DMS53 (cell line): ENCODE measurements around the gene LMCD1.

Source experiments
- DNase-seq: peaks from one replicate; lab custom pipeline; 2025; lab: John Stamatoyannopoulos, UW

Gene LMCD1

DNA sequence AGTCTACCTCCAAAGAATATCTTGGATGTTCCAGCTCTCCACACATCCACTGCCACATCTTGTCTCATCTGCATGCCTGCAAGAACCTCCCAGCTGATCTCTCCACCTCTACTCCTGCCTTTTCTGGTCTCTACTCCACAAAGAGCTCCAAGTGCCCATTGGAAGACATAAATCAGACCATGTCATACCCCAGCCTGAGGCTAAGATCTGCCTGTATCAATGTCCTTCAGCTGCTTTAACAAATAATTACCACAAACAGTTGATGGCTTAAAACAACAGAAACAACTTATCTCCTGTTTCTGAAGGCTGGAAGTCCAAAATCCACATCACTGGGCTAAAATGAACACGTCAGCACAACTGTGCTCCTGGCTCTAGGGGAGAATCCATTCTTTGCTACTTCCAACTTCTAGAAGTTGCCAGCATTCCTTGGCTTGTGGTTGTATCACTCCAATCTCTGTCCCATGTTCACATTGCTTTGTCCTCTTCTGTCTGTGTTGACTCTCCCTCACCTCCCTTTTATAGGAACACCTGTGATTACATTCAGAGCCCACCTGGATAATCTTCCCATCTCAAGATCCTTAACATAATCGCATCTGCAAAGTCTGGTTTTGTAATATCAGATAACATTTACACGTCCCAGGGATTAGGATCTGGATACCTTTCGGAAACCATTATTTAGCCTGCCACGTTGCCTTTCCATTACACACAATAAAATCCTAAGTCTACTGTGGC lies 17.0 kb upstream of the LMCD1 start:
- DNase-seq: no peak

DNA sequence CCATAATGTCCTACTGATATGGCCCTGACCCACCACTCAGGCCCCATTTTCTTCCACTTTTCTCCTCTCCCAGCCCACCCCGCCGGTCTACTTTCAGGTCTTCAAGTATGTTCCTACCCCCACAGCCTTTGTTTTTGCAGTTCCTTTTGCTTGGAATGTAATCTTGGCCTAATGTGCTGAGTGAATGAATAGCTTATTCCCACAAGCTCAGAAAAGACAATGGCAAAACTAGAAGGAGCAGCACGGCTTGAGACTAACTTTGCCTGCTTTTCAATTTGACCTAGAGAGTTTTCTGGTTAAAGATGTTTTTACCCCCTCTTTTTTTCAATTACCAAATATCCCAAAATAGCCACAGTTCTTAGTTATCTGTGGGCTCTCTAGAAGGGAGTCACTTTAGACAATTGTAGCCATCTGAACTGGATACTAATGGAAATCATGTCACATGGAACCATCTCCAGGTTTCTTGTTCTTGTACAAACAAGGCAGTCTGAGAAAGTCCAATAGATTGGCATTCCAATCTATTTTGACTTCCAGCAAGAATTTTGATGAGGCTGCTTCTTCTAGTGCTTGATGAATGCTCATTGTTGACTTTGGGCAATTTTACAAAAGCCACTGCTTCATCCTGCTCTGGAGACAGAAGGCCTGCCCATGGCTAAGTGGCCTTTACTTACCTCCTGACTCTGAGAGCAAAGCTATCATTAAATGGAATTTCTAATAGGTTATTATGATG lies 16.3 kb upstream of the LMCD1 start:
- DNase-seq: no peak

DNA sequence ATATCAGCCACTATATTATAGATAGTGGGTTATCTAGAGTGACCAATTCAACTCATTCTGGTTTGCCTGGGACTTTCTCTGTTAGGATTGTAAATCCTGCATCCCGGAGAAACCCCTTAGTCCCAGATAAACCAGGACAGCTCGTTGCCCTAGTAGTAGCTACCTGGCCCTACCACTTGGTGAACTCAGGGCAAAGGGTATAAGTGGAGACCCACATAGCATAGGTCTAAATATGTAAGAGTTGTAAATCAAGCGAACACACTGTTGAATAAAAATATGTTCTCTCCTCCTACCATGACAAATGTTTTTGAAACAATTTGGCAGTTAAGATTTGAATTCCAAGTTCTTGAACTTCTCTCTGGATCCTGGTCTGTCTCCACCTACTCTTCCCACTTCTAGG lies 15.7 kb upstream of the LMCD1 start:
- no peak for DNase-seq

DNA sequence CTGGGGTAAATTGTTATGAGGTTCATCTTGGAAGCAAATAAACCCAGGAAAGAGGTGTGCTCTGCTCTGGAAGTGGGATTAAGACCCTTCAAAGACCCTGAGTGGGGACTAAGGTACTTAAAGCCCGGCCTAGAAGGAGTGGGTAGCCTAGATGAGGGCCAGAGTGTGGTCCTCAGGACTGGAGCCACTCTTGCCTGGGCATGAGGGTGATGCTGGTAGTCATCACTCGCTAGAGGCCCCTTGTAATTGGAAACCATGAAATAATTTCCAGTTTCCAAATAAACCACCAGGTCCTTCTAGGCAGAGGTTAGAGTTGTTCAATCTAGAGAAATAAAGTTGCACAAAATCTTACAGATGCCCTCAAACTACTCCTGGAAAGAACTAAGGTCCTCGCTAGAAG lies 15.2 kb upstream of the LMCD1 start:
- DNase-seq: no peak

DNA sequence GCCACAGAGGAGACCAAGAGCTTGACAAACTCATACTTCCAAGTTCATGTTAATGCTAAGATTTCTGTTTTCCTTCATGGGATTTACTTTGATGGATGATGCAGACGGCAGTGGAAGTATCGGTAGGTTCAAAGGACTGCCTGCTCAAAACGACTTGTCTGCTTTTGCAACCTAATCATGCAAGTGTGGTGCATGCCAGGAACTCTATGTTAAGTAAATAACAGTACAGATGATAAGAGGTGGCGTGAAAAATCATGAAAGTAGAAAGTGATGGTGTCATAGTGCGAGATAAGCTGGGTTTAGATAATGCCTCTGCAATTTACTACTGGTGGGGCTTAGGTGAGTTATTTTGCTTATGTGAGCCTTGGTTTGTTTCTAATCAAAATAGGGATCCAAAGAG lies 14.7 kb upstream of the LMCD1 start:
- DNase-seq: no peak

DNA sequence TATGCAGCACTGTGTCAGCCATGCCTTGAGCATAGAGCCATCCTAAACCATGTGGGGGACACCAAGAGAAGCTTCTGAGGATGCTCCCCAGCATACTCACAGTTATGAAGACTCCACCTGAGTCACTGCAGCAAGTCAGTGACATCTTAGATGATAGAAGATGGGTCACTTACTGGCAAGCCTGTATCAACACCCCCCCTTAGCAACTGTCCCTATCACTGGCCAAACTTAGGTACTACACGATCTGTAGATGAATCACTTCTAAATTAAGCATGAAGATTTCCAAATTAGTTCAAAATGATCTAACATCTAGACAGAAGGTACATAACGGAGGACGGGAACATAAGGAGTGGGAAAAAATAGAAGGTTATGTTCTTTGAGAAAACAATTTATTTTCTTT lies 13.2 kb upstream of the LMCD1 start:
- no peak for DNase-seq

DNA sequence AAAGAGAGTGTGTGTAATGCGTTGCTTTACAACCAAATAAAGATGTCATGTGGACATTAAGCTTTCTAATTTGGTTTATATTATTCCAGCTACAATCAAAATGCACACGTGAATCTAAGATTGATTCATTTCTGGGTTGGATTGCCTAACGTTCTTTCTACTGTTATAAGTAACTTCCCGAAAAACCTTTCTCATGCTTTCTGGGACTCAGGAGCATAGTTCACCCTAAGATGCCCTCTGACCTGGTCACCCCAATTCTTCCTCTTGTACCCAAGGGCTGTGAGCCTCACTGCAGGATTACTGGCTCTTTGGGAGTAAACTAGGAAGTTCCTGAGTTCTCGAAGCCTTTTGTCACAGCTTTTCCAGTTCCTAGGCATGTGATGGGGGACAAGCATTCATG lies 12.7 kb upstream of the LMCD1 start:
- DNase-seq: no peak

DNA sequence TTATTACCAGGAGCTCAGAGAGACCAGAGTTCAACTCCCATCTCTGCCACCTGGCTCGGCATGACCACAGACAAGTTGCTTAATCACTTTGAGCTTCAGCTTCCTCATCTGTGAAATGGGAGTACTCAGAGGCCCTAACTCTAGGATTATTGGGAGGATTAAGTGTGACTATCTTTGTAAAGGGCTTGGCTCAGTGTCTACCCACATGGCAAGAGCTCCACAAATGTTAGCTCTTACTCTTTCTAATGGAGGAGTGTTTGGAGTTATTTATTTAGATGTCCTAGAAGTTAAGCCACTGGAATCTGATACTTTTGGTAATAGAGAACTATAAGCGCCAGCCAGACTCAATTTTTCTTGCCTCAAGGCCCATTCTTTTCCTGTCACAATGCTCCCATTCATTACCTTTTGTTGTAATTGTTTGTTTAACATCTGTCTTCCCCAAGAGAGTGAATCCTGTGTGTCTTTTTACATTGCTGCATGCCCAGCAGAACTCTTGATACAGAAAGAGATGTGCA lies 12.3 kb upstream of the LMCD1 start:
- DNase-seq: no peak

DNA sequence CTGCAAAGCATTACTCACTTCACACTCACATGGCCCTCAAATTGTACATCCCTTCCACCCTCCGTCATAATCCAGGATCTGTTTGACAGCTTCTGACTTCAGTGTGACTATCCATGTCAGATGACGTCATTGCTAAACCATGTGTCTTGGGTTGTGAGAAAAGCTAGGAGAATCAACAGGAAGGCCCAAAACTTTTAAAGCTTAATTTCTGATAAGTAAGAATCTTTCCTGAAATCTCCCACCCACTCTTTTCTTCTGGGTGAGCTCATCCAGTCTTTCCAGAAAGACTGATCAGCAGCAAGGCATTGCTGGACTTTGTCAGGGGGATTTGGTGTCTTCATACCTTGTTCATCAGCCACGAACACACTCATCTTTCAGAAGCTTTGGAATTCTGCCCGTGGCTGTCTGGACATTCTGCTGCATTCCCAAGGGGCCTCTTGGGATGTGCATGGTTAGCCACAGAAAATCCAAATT lies 11.5 kb upstream of the LMCD1 start:
- no peak for DNase-seq

DNA sequence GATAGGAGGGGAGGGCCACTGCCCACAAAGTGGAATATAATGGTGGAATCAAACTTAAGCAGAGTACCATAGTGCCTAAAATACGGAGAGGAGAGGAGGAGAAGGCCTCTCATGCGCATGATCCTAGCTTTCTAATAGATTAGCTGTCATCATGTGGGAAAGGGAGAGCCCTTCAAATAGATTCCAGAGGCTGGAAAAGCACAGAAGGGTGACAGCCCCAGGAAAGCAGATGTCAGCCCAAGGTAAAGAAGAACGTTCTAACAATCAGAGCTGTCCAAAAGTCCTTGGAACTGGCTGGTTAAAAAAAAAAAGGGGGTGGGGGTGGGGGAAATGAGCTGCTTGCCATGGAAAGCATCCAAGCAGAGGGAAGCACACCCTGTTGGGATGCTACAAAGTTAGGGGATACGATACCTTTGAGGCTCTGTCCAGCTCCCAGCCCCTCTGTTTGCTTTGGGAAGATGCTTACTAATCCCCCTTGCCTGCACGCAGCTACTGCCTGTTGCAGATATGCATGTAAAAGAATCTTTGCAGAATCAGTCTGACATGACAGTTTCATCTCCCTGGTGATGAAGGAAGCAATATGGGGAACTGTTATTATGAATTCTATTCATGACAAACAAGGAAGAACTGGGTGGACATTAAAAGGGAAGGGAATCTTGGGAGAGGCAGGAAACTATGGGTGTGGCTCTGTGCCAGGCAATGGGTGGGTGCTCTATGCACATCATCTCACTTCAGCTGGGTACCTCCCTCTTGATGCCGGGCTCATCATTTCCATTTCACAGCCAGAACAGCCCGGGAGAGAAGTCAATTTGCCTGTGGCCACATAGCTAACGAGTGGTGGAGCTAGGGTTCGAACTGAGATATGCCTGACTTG lies 10.1 kb upstream of the LMCD1 start:
- no peak for DNase-seq

DNA sequence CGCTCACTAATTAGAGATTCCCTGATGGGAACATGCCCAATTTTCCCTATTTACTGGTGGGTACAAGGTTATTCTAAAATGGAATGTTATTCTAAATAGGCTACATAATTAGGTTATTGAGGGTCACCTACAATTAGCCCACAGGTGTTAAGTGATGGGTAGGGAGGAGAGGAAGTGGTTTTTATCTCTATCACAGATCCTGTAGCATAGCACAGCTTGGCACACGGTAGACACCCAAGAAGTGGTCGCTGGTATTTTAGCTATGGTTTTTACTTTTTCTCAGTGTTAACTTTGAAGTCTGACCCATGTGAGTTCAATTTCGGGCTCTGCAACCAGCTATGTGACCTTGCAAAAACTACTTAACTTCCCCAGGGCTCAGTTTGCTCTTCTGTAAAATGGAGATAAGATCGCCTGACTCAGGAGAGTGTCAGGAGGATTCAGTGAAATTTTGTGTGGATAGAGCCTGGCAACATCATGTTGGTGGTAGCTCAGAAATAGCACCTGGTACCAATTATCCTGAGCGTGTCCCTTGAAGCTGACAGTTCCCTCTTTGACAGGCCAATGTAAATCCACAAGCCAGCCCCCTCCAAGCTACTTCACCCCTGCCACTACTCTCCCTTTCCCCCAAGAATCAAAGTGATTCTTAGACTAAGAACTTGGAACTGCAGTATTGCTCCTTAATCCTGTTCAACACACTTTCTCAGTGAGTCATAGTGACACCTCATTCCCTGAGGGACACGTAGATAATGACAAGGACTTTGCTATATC lies 8.7 kb upstream of the LMCD1 start:
- DNase-seq: no peak

DNA sequence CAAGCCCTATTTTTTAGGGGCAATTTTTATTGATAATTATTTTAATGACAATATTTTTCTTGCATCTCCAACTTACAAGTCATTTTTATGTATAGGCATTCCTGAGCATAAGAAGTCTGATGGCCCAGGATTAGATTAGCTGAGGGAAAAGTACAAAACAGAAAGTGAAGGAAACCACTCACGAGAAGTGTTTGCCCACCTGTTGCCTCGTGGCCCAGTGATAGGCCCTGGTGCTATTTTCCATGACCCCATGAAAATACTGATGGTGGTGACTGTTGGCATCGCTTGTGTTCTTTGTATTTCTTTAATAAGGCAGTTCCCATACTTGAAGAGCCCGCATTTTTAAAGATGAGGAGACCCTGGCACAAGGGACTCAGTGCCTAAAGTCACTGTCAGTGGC lies 7.9 kb upstream of the LMCD1 start:
- no peak for DNase-seq

DNA sequence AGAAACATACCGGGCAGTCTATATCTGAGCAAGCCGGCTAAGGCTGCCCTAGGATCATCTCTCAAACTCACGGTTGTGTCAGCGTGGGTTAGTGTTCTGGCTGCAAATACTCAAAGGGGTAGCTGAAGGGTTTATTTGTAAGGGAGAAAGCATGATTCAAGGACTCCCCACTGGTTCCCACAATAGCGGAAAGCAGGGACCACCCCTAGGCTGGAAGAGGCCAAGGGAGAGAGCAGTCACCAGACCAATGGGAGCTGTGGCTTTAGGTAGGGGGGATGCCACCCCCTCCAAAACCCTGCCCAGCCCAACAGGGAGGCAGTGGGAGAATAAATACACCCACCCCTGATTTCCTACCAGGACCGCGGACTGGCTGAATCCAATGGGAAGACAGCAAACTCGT lies 7.3 kb upstream of the LMCD1 start:
- DNase-seq: no peak

DNA sequence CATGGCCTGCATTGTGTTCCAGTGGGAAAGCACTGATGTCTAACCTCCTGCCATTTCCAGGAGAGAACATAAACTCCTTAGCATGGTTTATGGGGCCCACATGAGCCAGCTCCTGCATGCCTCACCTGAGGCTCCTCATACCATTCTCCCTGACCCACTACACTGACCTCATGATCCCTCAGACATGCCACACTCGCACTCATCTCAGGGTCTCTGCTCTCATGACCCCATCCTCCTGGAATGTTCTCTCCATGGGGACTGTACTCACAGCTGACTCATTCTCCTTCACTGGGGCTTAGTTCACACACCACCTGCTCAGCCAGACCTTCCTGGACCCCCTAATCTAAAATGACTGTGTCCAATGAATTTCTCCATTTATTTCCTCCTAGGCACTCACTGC lies 4.0 kb upstream of the LMCD1 start:
- peak; percentile 3 for DNase-seq

DNA sequence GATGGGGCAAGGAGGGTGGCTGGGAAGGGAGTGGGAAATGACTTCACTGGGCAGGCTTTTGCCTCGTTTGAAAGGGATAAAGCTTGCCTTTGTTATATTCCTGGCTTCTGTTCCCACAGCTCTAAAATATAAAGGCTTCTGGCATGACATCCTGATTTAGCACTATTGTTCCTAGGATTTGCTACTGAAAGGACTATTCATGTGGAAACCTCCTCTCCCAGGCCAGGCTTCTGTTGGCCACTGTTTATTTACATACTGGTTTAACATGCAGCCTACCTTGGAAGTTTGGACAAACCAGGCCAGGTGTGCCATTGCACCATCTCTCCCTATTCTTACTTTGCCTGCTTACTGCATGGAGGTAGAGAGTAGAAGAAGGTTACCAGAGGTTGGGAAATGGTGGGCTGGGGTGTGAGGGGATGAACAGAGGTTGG lies 2.4 kb upstream of the LMCD1 start:
- DNase-seq: peak; percentile 34

DNA sequence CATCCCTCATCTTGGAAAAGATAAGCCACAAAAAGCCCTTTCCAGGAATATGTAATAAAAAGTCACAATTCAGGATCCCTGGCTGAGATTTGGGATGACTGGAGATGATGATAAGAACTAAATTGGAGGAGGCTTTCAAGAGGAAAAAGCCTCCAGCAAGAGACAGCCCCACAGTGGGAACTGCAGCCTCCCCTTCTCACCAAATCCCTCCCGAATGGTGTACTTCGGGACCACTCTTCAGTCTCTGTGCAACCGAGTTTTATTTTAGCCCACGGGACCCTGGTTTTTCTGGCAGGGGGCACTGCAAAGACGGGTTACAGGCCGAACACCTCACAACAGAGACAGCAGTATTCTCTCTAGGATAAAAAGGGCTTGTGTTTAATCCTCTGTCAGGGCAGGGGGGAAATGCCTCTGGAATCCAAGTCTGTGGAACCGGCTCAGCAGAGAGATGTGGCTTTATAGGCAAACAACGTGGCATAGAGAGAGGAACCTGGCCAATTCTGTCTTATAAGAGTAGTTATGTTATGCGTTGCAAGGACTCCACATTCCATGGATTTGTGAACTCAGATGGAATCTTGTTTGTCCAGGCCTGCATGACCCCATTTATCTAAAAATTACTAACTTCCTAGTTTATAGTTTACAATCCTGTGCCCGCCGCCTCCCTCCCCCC lies 1.2 kb upstream of the LMCD1 start:
- DNase-seq: peak; percentile 33

DNA sequence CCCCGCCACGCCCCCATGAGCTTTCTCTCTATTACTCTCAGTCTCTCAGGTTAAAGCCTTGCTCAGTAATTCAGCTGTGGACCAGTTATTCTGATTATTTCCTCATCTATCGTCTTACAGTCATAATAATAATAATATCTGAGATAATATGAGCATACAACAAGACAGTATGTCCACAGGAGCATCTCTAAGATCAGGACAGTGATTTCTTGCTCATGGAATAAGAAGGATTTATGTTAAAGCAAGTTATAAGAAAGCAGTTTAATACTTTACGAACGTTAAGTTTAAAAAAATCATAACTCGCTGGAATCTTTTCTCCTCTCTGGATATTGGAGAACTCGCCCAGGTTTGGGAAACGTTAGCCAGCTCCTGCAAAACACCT lies 643 bp upstream of the LMCD1 start:
- no peak for DNase-seq

DNA sequence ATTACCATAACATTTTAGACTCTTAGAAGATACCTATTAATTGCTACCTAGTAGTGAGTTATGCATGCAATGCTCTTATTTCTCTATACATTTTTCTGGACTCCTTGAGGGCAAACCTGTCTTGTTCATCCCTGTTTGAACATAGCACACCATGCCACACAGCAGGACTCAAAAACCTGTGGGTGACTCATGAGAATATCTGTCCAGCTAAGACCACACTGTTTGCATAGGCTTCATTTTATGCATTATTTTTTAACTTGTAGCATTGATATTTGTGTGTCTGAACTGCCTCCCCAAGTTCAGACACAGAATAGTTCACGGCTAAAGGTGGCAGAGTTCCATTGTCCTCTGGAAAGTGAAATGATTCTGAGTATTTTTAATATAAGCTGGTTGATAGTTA lies 1.8 kb downstream of the LMCD1 start:
- peak; percentile 5 for DNase-seq

DNA sequence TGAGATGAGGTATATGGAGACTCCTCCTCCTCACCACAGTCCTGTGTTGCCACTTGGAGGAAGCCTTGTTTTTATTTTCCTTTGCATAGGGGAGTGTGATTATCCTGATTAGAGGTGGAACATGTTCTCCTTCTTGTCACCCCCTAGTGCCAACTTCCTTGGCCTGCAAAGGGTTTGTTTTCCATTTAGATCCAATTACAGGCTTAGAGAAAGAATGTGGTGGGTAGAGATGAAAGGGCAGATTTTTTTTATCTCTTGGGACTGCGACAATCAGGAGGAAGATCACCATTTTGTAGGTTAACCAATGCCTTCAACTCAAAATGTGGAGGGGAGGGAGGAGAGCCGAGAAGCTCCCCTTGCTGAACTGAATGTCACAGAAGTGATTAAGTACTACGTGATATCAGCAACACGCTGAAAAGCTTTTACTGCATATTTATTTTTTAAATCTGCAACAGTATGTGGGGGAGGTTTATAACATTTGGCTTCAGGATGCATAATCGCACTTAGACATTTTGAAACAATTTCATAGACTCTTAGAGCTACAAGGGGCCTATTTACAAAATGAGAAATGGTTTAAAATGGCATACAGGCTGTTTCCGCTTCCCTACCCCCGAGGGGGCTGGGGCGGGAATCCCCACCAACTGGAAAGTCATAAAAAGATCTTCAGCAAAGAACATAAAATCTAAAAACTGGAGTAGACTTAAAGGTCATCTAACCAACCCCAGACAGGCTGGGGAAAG lies 2.4 kb downstream of the LMCD1 start:
- peak; percentile 0 for DNase-seq

DNA sequence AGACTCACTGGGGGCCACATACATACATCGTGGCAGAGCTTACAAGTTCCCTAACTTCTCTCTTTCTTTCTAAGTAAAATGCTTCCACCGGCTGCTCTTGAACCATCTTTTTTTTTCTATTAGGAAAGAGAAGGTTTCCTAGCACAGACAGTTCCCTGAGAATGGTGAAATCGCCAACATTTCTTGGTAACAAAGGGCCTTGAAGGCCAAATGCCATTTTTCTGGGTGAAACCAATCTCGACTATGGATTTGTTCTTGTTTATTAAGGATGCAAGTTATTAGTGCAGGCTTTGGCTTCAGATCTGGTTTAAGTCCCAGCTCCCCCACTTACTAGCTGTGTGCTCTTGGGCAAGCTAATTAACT lies 3.0 kb downstream of the LMCD1 start:
- DNase-seq: no peak

DNA sequence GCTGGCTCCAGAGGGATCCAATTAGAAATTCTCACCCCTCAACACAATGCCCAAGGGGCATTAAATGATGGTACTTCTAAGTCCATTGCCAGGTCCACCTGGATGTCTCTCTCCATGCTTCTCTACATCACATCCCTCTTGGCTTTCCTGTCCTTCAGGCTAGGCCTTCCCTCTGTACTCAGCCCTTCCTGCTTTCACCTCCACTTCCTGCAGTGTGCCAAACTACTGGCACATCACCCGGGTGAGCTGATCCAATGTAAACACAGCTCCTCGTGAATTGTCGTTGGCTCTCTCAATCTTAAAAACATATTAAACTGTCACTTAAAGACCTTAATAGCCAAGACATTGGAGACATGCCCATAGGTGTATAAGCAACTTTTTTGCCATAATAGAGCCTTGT lies 4.0 kb downstream of the LMCD1 start:
- DNase-seq: peak; percentile 53
